Neural progenitor cell (in vitro differentiated cells): Measurements from ENCODE around the gene AP1M1. TPM values are rescaled to one million over a fixed set of nuclear protein-coding genes. Genes with fewer than 3 reads are reported as not detected.

Experiments used
- DNase-seq: peaks from one replicate; pipeline ENCODE4 v3.0.0-alpha.2; 2016; ENCODE audit warnings: low spot score
- H2AFZ ChIP-seq: fragments of 200-600 bp; sonication (generic); replicated peaks from 2 replicates; pipeline ENCODE4 v1.6.1; 2016; ENCODE audit warnings: antibody characterized with exemption
- H3F3A ChIP-seq: fragments of 200-600 bp; sonication (generic); 2 replicates; pipeline ENCODE4 v1.6.1; 2016; ENCODE audit warnings: antibody characterized with exemption, low read depth
- H3K27ac ChIP-seq: fragments of 200-600 bp; sonication (generic); 2 replicates; pipeline ENCODE4 v1.5.1; 2016; ENCODE audit warnings: mild to moderate bottlenecking
- H3K27me3 ChIP-seq: fragments of 200-600 bp; sonication (generic); 2 replicates; pipeline ENCODE4 v1.6.1; 2016; ENCODE audit warnings: mild to moderate bottlenecking, moderate library complexity
- H3K36me3 ChIP-seq: fragments of 200-600 bp; sonication (generic); 2 replicates; pipeline ENCODE4 v1.5.1; 2016
- H3K4me1 ChIP-seq: fragments of 200-600 bp; sonication (generic); 2 replicates; pipeline ENCODE4 v1.6.1; 2016; ENCODE audit warnings: mixed run types
- H3K4me2 ChIP-seq: fragments of 200-600 bp; sonication (generic); 2 replicates; pipeline ENCODE4 v1.6.1; 2016
- H3K4me3 ChIP-seq: fragments of 200-600 bp; sonication (generic); 2 replicates; pipeline ENCODE4 v1.5.1; 2016
- H3K79me2 ChIP-seq: fragments of 200-600 bp; sonication (generic); 2 replicates; pipeline ENCODE4 v1.6.1; 2016; ENCODE audit warnings: low read depth
- H3K9ac ChIP-seq: fragments of 200-600 bp; sonication (generic); 2 replicates; pipeline ENCODE4 v1.6.1; 2016
- H3K9me3 ChIP-seq: fragments of 200-600 bp; sonication (generic); 2 replicates; pipeline ENCODE4 v1.5.1; 2016; ENCODE audit warnings: low read depth
- H4K20me1 ChIP-seq: fragments of 200-600 bp; sonication (generic); 2 replicates; pipeline ENCODE4 v1.6.1; 2016; ENCODE audit warnings: low read depth
- H3K27ac Mint-ChIP-seq: 3 replicates; pipeline ENCODE4 v1.8.0; 2021; ENCODE audit warnings: mixed read lengths
- H3K27me3 Mint-ChIP-seq: 2 replicates; pipeline ENCODE4 v1.8.0; 2022; ENCODE audit warnings: low read depth, mild to moderate bottlenecking, inconsistent platforms, moderate library complexity, mixed read lengths; ENCODE audit not compliant: insufficient read depth
- H3K36me3 Mint-ChIP-seq: 3 replicates; pipeline ENCODE4 v1.8.0; 2021; ENCODE audit warnings: mixed read lengths
- H3K4me1 Mint-ChIP-seq: 3 replicates; pipeline ENCODE4 v1.8.0; 2021; ENCODE audit warnings: mixed read lengths
- H3K4me3 Mint-ChIP-seq: 3 replicates; pipeline ENCODE4 v1.8.0; 2021; ENCODE audit warnings: mild to moderate bottlenecking, moderate library complexity, mixed read lengths
- H3K9me3 Mint-ChIP-seq: 3 replicates; pipeline ENCODE4 v1.8.0; 2020; ENCODE audit warnings: mixed read lengths
- EZH2 ChIP-seq: fragments of 200-600 bp; sonication (generic); IDR thresholded peaks from 2 replicates; pipeline ENCODE4 v1.6.1; 2017; ENCODE audit warnings: antibody characterized with exemption, mild to moderate bottlenecking, moderate library complexity
- EZH2phosphoT487 ChIP-seq: fragments of 200-600 bp; sonication (generic); IDR thresholded peaks from 2 replicates; pipeline ENCODE4 v1.6.1; 2017; ENCODE audit warnings: antibody characterized with exemption
- total RNA-seq: library from RNA; depleted of rRNA; stranded (reverse); fragments of >200 nt; gene quantifications from 2 replicates; pipeline ENCODE4 v1.2.3, GENCODE V29; 2015; ENCODE audit warnings: low replicate concordance
- TF ChIP-seq, protein P1 (sequence below): fragments of 200-600 bp; sonication (generic); IDR thresholded peaks from 2 replicates; pipeline ENCODE4 v1.5.1; 2017; ENCODE audit warnings: antibody characterized with exemption, mild to moderate bottlenecking

Gene AP1M1
- total RNA-seq, 1 donor from 2014 or later: 26.5 TPM

DNA sequence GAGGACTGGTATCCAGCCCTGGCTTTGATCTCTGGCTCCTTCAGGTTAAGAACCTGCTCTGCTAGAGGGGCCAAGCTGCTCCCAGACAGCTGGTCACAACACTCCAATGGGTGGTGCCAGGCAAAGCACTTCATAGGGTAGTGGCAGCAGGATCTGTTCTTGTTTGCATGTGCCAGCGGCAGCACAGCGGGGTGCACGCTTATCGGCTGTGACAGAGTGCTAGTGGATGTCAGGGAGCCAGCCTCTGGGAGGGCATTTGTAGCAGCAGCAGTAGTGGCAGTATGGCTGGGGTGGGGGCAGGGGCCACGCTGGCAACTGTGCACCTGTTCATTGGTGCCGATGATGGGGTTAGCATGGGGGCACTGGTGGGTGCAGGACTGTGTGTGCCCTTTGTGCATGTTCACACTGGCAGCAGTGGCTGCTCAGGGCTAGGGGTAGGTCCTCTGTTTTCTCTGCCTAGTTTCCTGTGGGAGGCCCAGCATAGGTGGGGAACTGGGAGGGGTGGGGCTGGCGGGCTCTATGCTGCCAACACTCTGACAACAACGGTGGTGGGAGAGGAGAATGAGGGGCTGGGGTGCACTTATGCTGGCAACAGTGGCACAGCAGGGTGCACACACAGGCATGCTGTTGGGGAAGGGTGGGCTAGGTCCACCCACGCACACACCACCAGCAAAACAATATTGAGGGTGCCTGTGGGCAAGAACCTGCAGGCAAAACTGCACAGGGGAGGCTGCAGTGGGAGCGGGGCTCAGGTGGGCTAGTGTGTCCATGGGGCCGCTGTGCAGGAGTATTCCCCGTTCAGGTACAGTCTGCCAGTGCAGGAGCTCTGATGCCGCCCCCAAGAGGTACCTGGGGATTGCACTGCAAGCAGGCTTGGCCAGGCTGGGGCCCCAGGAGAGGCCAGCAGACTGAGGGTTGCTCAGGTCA lies 19.3 kb downstream of the AP1M1 start:
- Histone ChIP-seq H2AFZ (no peak overlapping the region), H3K36me3 (no peaks in the 10 kb centered on the region), H3K4me2 (no peak overlapping the region), H3F3A (no peaks in the 10 kb centered on the region), H3K79me2 (peaks cover 12% of the 10 kb centered on the region), H3K27ac (no peak overlapping the region), H3K9me3 (no peaks in the 10 kb centered on the region), H3K4me3 (no peak overlapping the region), H3K4me1 (no peaks in the 10 kb centered on the region), H3K27me3 (no peaks in the 10 kb centered on the region), H4K20me1 (no peaks in the 10 kb centered on the region), H3K9ac (no peak overlapping the region)
- DNase-seq: no peak
- peaks cover 54% of the 10 kb centered on the region for H3K36me3 Mint-ChIP-seq
- no peak overlapping the region for H3K27ac Mint-ChIP-seq
- peaks cover 12% of the 10 kb centered on the region for H3K4me1 Mint-ChIP-seq
- TF ChIP-seq, protein P1, sequence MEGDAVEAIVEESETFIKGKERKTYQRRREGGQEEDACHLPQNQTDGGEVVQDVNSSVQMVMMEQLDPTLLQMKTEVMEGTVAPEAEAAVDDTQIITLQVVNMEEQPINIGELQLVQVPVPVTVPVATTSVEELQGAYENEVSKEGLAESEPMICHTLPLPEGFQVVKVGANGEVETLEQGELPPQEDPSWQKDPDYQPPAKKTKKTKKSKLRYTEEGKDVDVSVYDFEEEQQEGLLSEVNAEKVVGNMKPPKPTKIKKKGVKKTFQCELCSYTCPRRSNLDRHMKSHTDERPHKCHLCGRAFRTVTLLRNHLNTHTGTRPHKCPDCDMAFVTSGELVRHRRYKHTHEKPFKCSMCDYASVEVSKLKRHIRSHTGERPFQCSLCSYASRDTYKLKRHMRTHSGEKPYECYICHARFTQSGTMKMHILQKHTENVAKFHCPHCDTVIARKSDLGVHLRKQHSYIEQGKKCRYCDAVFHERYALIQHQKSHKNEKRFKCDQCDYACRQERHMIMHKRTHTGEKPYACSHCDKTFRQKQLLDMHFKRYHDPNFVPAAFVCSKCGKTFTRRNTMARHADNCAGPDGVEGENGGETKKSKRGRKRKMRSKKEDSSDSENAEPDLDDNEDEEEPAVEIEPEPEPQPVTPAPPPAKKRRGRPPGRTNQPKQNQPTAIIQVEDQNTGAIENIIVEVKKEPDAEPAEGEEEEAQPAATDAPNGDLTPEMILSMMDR: no peak
- H3K9me3 Mint-ChIP-seq: peaks cover 31% of the 10 kb centered on the region
- no peak overlapping the region for H3K4me3 Mint-ChIP-seq
- H3K27me3 Mint-ChIP-seq: peaks cover 5% of the 10 kb centered on the region

DNA sequence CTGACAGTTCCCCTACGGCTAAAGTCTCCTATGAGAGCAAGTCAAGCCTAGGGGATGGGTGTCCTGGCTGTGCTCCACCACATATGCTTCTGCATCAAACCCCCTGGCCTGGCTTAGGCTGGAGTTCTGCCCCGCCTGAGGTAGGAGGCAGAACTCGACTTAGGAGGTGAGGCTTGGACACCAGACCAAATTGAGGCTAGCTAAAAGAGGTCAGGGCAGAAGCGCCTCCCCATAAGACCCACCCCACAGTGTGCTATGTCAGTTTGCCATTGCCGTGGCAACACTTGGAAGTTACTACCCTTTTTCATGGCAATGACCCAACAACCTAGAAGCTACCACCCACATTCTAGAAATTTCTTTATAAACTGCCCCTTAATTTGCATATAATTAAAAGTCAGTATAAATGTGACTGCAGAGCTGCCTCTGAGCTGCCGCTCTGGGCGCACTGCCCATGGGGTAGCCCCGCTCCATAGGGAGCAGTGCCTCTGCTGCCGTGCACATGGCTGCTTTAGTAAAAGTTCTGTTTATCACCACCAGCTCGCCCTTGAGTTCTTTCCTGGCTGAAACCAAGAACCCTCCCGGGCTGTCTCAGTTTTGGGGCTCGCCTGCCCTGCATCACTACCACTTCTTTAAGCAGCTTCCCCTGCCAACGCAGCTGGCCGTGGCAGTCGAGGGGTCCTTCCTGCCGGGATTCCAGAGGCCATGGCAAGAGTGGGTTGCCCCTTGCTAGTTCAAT lies 20.2 kb downstream of the AP1M1 start:
- Histone ChIP-seq H3K79me2 (peaks cover 8% of the 10 kb centered on the region), H3K27me3 (no peaks in the 10 kb centered on the region), H3K36me3 (no peaks in the 10 kb centered on the region), H3K4me3 (no peak overlapping the region), H3K9me3 (no peaks in the 10 kb centered on the region), H3F3A (no peaks in the 10 kb centered on the region), H3K9ac (no peak overlapping the region), H4K20me1 (no peaks in the 10 kb centered on the region), H2AFZ (no peak overlapping the region), H3K27ac (no peak overlapping the region), H3K4me2 (no peak overlapping the region), H3K4me1 (no peaks in the 10 kb centered on the region)
- peak overlapping the region; percentile 40 for H3K27ac Mint-ChIP-seq
- TF ChIP-seq EZH2: no peak
- no peak for TF ChIP-seq EZH2phosphoT487
- TF ChIP-seq, protein P1: no peak
- peaks cover 28% of the 10 kb centered on the region for H3K9me3 Mint-ChIP-seq
- peaks cover 52% of the 10 kb centered on the region for H3K36me3 Mint-ChIP-seq
- peaks cover 5% of the 10 kb centered on the region for H3K27me3 Mint-ChIP-seq
- H3K4me3 Mint-ChIP-seq: peak overlapping the region; percentile 48
- DNase-seq: no peak
- H3K4me1 Mint-ChIP-seq: peaks cover 3% of the 10 kb centered on the region

DNA sequence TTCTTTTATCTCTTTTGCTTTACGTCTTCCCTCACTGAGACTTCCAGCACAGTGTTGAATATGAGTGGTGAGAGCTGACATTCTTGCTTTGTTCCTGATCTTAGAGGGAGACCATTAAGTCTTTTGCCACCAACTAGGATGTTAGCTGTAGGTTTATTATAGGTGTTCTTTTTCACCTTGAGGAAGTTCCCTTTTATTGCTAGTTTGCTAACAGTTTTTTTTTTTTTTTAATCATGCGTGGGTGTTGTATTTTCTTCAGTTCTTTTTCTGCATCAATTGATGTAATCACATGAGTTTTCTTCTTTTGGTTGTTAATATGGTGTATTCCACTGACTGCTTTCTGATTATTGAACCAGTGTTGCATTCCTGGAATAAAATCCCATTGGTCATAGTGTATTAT lies 21.1 kb downstream of the AP1M1 start:
- no peak for TF ChIP-seq EZH2
- TF ChIP-seq EZH2phosphoT487: no peak
- Histone ChIP-seq H3K79me2 (no peaks in the 10 kb centered on the region), H3F3A (no peaks in the 10 kb centered on the region), H2AFZ (no peak overlapping the region), H3K4me1 (no peaks in the 10 kb centered on the region), H3K27ac (no peak overlapping the region), H3K9me3 (no peaks in the 10 kb centered on the region), H3K36me3 (no peaks in the 10 kb centered on the region), H3K9ac (no peak overlapping the region), H3K27me3 (no peaks in the 10 kb centered on the region), H3K4me3 (no peak overlapping the region), H3K4me2 (no peak overlapping the region), H4K20me1 (no peaks in the 10 kb centered on the region)
- Mint-ChIP-seq H3K27me3 (peaks cover 5% of the 10 kb centered on the region), H3K9me3 (peaks cover 28% of the 10 kb centered on the region), H3K27ac (peak overlapping the region; percentile 40), H3K4me3 (no peak overlapping the region), H3K36me3 (peaks cover 52% of the 10 kb centered on the region), H3K4me1 (no peaks in the 10 kb centered on the region)
- DNase-seq: no peak
